DLD1 (cell line): ENCODE measurements around the gene ARVCF.

Experiments
- in situ Hi-C: cut with HindIII; loops from 2 replicates; pipeline ENCODE4 v1.10.0; 2017; ENCODE audit warnings: low sequenced_read_pairs

Gene ARVCF

DNA sequence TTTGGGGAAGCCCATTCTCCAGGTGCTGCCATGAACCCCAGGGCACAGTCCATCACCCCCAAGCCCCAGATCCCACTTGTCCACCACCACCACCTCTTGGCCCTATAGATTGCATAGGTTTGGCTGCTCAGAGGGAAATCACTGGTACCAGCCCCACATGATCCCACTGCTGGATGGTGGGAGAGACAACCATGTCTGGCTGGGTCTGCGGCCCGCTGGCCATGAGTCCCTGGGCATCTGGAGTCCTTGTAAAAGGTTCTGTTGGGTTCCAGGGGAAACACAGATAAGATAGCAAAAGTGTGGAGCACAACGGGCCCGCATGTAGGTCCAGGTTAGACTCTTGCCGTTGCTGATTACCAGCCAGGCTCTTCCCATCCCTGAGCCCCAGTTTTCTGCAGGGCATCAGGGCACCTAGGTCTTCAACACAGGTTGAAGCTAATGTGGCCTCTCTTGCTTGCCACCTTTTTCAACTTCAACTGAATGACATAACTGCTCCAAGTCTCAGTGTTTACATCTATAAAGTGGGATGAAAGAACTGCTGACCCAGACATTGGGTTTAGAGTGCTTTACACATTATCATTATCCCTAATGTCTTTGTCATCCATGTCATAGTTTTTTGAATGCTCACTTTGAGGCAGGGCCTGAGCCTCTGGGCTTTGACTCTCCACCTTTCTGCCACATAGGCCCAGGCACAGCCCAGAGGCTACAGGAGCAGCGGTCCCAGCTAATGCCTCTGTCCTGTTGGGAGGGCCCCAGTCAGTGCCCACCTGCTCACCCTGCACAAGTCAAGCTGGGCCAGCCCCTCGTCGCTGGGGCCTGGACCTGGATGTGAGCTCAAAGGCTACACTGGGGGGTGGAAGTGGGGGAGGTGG is 3.3 kb upstream of the ARVCF start:
- in situ Hi-C loops: loop anchor here (10.0 kb wide), 1 partner anchor 65 kb away; no protein-coding TSS in a partner anchor

DNA sequence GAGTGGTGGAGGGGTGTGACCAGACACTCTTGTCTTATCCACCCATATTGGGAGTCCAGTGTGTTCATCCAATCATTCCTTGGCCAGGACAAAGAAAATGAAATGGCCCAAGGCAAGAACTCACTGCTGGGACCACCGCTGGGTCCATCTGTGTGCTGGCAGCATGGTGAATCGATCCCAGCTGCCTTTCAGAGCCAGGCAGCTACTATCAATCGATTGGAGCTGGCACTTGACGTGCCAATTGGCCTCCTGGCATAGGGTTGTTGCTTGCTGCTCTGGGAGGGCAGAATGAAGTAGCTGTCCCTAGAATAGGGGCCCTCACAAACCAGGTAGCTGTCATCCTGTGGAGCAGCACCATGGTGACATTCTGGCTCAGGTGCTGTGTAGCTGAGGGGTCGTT is 1.4 kb upstream of the ARVCF start:
- in situ Hi-C loops: no loop called here

DNA sequence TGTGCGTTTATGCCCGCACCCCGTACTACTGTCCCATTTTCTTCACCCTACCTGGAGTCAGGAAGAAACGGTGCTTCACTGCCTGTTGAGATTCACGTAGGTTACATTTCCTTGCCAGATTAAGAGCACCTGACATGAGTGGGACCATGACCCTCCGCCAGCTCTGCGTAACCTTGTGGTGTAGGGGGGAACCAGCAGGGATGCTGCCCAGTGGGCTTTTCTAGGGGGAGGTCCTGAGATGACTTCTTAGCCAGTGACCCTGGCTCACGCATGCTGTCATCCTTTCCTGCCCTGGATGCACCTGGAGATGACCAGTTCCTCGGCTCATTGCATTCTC is 967 bp upstream of the ARVCF start:
- in situ Hi-C loops: no loop called here

DNA sequence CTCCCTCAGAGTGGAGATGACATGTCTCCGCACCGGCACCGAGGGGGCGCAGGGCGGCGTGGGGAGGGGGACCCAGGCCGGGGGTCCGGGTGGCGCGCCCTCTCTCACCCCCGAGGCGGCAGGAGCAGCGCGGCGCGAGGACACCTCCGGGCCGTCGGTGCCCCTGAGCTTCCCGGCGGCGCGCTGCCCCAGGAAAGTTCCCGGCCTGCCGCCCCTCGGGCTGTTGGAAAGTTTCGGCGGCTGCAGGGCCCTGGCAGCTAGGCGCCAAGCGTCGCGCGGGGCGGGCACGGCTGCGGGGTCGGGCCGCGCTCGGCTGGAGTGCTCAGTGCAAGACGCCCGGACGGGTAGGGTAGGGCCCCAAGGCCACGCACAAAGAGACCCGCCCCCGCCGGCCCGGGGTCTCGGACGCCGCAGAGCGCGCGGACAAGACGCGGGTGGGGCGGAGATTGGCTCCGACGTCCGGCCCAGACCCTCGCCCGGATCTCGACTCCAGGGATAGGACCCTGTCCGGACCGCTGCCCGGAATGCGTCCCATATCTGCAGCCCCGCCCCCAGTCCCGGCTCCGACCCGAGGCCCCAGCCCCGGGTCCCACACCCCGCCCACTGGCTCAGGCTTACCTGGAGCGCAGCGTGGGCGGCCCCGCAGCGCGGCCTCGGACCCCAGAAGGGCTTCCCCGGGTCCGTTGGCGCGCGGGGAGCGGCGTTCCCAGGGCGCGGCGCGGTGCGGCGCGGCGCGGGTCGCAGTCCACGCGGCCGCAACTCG is 471 bp downstream of the ARVCF start:
- in situ Hi-C loops: no loop called here

DNA sequence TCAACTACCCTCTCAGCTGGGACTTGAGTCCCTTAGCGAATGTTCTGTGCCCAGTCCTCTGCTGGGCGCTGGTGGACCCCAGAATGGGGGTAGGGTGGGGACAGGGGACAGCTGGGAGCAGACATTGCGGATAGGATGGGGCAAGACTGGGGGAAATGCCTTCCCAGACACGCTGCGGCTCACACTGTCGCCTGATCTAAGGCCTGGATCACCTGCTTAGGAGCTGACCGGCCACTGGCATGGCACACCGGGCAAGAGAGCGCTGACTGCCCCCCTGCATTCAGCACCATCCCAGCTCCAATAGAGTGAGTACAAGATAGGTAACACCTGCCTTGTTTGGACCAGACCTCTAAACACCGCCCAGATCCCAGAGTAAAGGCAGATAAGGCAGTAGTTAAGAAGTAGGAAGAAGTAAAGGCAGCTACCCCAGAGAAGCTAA is 1.4 kb downstream of the ARVCF start:
- in situ Hi-C loops: no loop called here

DNA sequence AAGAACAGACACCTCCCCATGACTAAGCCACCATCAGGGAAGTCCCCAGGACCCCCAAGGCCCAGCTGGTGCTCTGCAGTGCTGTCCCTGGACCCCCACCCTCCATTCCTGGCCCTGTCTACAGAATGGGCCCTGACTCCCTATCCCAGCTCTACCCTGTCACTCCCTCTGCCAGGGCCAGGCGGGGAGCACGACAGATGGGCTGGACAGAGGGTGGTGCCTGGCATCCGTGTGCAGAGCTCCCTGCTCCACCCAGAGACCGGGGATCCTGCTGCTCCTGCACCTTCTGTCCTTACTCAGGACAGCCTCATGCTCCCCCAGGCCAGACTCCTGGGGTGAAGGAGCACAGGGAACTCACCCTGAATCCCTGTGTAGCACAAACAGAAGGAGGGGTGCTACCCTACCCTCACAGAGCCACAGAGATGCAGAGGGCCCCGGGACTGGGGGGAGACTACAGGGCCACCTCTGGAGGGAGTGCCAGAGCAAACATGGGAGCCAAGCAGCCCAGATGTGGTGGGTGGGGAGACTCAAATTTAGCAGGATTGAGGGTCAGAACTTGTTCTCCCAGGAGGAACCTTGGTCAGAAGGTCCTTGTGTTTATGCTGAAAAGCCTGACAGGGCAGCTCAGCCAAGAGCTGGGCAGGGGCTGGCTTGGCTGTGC is 2.0 kb downstream of the ARVCF start:
- in situ Hi-C loops: no loop called here

DNA sequence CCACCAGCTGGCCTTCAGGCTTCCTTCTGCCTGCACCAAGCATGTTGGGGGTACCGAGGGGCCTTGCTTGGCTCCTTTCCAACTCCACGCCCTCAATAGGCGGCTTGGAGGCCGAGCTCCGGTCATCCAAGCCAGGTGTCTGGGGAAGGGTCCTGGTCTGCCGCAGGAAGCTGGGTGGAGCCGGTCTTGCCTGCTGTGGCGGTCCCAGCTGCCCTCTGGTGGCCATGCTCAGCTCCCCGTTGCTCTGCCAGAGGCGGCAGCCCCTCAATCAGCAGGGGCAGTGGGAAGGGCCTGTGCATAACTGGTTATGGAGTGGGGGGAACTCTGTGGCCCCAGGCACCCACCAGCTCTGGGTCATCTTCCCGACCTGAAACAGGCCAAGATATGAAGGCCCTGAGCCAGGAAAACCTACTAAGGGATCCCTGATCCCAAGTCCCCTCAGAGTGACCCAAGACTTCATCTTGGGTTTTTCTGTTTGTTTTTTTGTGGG is 3.2 kb downstream of the ARVCF start:
- in situ Hi-C loops: no loop called here

DNA sequence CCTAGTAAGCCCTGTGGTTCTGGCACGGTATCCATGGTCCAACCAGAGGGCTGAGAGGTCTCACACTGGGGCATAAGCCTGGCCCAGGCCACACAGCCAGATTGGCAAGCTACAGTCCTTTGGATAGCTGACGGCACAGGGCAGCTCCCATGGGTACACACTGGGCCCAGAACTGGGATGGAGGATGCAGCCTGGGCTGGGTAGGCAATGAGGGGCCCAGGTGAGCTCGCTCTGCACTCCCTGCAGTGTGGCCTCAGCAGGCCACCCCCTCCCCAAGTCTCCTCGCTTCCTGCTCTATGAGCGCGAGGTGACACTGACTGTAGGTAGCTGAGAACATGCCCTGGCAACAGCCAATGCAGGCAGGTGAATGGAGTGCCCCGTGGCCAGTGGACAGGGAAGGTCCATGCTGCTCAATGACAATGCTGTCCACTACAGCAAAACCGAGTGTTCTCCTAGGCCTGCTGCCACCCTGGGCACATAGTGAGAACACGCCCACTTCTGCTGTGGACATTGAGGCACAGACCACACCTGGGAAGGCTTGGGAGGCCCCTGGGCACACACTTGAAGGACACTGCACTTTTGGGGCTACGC is 3.8 kb downstream of the ARVCF start:
- in situ Hi-C loops: no loop called here

DNA sequence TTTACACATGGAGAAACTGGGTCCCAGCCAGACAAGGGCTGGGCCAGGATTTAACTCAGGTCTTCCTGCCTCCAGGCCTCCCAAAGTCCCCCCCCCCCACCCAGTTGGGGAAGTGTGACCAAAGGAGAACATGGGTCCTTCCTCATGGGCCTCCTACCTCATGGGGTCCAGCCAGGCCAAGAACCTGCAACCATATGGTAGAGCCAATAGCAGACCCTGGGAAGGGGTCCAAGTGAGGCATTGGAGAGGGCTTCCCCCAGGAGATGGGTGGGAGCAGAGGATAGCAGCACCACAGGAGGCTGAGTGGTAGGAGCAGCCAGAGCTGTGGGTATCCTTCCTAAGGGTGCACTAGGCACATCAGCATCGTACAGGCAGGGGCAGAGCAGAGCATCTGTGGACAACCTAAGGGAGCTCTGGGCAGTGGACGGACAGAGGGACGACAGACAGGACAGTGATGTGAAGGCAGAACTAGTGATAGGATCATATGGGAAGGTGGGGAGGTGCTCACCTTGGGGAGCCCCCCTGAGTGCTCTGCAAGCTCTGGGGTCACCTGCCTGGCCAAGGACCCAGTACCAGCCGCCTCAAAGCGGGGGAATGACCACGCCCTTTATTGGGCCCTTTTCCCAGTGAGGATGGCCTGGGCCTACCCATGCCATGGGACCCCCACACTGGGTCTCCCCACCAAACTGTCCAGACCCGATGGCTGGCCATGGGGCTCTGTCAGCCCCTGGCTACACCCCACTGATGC is 4.5 kb downstream of the ARVCF start:
- in situ Hi-C loops: no loop called here

DNA sequence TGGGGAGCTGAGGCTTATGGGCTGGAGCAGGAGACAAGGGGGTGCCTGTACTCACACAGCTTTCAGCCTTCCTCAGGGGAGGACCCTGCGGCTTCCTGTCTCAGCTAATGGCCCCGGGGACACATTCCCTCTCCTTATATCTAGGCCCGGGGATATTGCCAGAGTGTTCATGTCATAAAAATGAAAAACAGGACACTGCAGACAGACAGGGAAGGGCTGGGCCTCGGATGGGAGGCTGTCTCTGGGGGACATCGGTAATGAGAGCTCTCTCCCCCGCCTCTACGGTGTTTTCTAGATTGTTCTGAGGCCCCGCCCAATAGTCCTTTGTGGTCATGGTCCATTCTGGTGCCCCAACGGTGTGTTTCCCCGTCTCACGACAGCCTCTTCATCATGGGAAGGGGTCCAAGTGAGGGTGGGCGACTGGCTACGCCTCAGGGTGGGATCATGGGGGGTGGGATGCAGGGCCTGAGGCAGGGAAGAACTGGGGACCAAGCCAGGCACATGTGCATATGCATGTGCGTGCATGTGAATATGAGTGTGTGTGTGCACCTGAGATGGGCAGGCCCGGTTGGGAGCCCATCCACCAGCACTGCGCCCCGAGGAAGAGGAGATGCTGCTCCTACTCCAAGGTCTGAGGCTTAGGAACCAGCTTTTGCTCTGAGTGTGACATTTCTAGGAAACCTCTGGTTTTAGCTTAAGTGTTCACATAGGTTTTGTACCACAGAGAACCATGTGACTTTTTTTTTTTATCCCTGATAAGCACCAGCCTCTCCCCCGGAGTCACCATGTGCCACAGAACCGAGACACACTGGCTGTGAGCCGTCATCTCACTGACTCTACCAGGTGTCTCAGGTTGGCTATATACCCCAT is 5.3 kb downstream of the ARVCF start:
- in situ Hi-C loops: no loop called here

DNA sequence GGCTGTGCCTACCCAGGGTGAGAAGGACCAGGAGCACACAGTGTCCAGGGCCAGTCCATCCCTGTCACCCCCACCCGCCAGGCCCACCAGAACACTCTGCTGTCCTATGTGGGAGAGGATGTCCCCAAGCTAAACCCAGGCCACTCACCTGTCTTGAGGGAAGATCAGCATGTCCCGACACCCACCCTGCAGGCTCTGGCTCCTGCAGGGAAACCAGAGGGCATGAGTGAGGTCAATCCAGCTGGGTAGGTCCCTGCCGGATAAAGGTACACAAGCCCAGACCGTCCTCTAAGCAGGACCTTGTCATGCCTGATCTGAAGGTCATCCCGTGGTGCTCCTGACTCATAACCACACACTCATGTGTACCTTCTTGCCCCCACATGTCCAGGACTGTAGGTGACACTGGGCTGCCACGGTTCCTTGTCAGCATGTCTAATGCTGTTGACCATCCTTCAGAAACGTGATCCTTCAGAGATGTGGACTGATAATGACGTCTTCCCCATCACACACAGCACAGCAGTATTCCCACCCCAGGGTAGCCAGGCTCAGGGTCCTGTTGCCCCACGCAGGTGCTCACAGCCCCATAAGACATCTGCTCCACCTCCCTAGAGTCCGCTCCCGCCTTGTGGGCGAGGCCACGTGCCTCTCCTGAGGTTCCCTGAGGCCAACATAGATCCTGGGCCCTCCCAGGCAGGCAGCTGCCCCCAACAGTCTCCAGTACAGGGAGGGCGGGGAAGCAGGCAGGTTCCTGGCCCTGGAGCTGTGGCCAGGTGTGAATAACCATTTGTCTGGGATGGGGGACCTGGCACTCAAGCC is 6.1 kb downstream of the ARVCF start:
- in situ Hi-C loops: no loop called here

DNA sequence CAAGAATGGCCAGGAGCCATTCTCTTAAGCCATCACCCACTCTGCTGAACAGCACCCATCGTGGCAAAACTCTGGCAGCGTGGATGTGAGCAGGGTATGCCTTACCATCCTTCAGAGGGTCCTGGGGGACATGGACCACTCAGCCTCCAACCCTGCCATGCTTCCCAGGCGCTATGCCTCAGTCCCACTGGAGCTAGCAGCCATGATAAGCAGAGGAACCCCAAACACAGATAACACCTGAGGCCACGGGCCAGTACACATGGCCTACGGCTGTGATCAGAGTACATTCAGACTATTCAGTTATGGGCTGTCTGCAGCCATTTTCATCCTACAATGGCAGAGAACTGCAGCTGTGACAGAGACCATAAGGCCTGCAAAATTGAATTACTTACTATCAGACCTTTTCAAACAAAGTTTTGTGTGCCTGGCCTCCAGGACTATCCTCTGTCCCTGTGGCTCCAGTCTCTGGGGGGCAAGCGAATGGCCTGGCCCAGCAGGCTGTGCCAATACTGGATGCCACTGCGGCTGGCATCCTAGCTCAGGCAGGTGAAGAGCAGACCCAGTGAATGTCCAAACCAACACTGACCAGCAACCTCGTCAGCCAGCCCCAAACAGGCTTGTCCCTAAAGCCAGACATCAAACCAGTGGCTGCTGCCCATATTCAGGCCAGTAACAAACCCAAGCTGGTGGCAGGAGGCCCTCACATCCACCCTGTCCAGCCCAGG is 6.9 kb downstream of the ARVCF start:
- in situ Hi-C loops: no loop called here

DNA sequence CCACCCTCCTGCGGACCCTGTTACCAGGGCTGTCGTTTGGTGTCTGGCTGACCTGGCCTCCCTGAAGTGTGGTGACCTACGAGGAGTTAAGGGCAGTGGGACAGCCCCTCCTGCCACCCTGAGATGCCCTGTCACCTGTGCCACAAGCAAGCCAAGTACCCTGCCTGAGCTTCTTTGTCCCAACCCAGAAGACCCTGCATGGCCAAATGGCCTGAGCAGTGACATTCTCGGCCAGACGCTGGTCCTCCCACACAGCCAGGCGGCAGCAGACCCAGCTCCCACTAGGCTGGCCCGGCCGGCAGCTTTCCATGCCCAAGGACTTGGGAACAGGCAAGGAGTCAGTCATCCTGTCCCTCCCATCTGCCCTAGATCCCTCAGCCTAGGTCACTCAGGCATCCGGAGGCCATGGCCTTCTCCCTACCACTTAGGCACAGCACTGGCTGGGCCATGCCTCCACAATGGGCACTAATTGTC is 7.6 kb downstream of the ARVCF start:
- in situ Hi-C loops: no loop called here

DNA sequence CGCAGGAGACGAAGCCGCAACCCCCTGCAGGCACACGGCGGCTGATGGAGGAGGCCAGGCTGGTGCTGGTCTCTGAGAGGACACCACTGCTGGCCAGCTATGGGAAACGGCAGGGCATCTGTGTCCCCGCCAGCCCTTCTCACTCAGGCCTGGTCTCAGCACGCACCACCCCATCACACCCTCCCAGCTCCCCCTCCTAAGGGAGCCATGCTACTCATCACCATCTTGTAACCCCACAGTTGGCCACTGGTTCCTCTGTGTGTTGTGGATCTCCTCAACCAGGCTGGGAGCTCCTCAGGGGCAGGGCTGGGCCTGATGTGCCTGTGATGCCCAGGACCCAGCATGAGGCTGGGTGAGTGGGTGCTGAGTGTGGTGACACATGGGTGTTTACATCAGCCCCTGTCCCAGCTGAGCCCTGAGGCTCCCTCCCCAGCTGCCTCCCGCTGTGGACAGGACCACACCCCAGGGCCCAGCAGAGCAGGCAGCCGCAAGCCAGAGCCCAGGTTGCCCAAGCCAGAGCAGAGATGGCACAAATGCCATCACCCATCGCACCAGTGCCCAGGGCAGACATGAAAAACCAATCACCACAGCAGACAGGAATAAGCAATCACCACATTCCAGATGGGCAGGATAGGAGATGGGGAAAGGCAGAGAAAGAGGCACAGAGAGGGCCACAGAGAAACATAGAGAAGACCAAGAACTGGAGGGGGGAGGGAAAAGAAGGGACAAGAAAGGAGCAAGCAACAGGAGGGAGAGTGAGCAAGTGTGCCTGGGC is 8.2 kb downstream of the ARVCF start:
- in situ Hi-C loops: no loop called here

DNA sequence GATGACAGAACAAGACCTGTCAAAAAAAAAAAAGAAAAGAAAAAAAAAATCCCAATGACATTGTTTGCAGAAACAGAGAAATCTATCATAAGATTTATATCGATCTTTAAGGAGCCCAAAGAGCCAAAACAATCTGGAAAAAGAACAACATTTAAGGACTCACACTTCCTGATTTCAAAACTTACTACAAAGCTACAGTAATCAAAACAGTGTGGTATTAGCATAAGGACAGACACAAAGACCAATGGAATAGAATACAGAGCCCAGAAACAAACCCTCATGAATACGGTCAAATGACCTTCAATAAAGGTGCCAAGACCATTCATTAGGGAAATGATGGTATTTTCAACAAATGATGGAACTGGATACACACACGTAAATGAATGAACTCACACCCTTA is 12.2 kb downstream of the ARVCF start:
- in situ Hi-C loops: no loop called here

DNA sequence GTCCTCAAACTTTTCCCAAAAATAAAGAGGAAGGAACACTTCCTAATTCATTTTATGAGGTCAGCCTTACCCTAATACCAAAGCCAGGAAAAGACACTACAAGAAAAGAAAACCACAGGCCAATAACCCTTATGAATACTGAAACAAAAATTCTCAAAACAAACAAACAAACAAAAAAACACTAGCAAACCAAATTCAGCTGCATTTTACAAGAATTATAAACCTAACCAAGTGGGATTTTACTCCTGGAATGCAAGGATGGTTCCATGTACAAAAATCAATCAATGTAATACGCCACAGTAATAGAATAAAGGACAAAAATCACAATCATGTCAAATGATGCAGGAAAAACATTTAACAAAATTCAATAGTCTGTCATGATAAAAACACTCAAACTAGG is 13.3 kb downstream of the ARVCF start:
- in situ Hi-C loops: no loop called here

DNA sequence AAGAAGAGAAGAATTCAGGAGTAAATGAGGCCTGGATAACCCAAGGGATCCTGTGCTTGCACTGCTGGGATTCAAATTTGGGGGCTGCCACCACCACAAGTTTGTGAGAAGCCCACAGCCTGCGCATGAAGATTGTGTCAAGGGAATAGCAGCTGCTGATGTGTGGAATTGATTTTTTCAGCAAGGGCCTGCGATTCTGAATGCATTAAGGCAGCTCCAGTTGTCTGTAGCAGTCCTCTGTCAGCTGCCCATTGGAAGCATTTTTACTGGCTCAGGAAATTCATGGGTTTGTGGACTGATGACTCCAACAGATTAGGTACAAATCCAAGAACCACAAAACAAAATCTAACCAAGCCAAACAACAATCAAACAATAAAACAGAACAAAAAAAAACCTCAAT is 14.0 kb downstream of the ARVCF start:
- in situ Hi-C loops: no loop called here
